Esophagus muscularis mucosa (tissue), 4 donors: ENCODE data around the gene BRD1. TPM values are rescaled to one million over a fixed set of nuclear protein-coding genes. Genes with fewer than 3 reads are reported as not detected.
"Not testable (repeated sequence)": the region's sequence is repeated elsewhere in the genome, so short reads cannot be mapped to it uniquely, and the experiment has no call there.

Experiments
- DNase-seq: peaks from one replicate; pipeline ENCODE4 v3.0.0-alpha.2; 2017; ENCODE audit errors: extremely low spot score
- H3K27ac ChIP-seq, 4 donors: fragments of 200-600 bp; sonication (generic); replicated peaks in 1 of 4; 1 replicate in 3 of 4; 2 replicates in 1 of 4; pipeline ENCODE4 v1.5.1; 2016 to 2019; ENCODE audit warnings: mild to moderate bottlenecking in 1 of 4
- H3K27me3 ChIP-seq, 4 donors: fragments of 200-600 bp; sonication (generic); one replicate each; pipeline versions ENCODE4 v1.5.1 to v1.6.0; 2016 to 2019
- H3K36me3 ChIP-seq, 4 donors: fragments of 200-600 bp; sonication (generic); one replicate each; pipeline ENCODE4 v1.5.1; 2016 to 2019
- H3K4me1 ChIP-seq, 4 donors: fragments of 200-600 bp; sonication (generic); one replicate each; pipeline ENCODE4 v1.5.1; 2016 to 2019
- H3K4me3 ChIP-seq, 4 donors: fragments of 200-600 bp; sonication (generic); 1 replicate in 2 of 4; 2 replicates in 2 of 4; pipeline ENCODE4 v1.5.1; 2016 to 2019; ENCODE audit warnings: mild to moderate bottlenecking in 4 of 4, moderate library complexity in 1 of 4
- H3K9me3 ChIP-seq, 4 donors: fragments of 200-600 bp; sonication (generic); 1 replicate in 3 of 4; 2 replicates in 1 of 4; pipeline ENCODE4 v1.5.1; 2016 to 2019
- EP300 ChIP-seq: sonication (generic); formaldehyde crosslinking; IDR thresholded peaks from one replicate; pipeline ENCODE4 v1.6.1; 2017; ENCODE audit warnings: antibody characterized with exemption
- POLR2A ChIP-seq: fragments of 450-650 bp; IDR thresholded peaks from one replicate; pipeline ENCODE4 v1.6.1; 2017; ENCODE audit warnings: antibody characterized with exemption, moderate library complexity, mild to moderate bottlenecking, low read depth
- POLR2AphosphoS5 ChIP-seq, 2 donors: sonication (generic); formaldehyde crosslinking; IDR thresholded peaks; one replicate each; pipeline ENCODE4 v1.6.1; 2017; ENCODE audit warnings: antibody characterized with exemption in 2 of 2
- WGBS: methylation state at CpG from one replicate; pipeline ENCODE4 v1.1.5; 2018; 5-methylcytosine and 5-hydroxymethylcytosine counted together
- intact Hi-C: fragments of 100-400 bp; cut with DNase I; formaldehyde crosslinking; loops from one replicate; pipeline ENCODE4 v1.15.1; 2023
- total RNA-seq, 4 donors: library from RNA; depleted of rRNA; stranded (reverse); fragments of >200 nt; gene quantifications; one replicate each; pipeline versions ENCODE4 v1.1.0 to v1.2.1, GENCODE V29; 2016
- TF ChIP-seq, protein P1 (sequence below), 3 experiments: fragments of 200-600 bp in 2 of 3; fragments of 450-650 bp in 1 of 3; sonication (generic) in 2 of 3; IDR thresholded peaks; one replicate each; pipeline ENCODE4 v1.5.1; 2017 to 2019; ENCODE audit warnings: antibody characterized with exemption in 3 of 3, mild to moderate bottlenecking in 2 of 3, moderate library complexity in 1 of 3

Gene BRD1
- total RNA-seq, 4 donors from 2014 or later: 36.5 to 54.1 (median 51.4) TPM

GRCh38 chr22:49765091-49765771 is 62.4 kb downstream of the BRD1 start:
- no peak for TF ChIP-seq POLR2AphosphoS5 (IDR thresholded peaks at IDR 0.05)
- TF ChIP-seq, protein P1, sequence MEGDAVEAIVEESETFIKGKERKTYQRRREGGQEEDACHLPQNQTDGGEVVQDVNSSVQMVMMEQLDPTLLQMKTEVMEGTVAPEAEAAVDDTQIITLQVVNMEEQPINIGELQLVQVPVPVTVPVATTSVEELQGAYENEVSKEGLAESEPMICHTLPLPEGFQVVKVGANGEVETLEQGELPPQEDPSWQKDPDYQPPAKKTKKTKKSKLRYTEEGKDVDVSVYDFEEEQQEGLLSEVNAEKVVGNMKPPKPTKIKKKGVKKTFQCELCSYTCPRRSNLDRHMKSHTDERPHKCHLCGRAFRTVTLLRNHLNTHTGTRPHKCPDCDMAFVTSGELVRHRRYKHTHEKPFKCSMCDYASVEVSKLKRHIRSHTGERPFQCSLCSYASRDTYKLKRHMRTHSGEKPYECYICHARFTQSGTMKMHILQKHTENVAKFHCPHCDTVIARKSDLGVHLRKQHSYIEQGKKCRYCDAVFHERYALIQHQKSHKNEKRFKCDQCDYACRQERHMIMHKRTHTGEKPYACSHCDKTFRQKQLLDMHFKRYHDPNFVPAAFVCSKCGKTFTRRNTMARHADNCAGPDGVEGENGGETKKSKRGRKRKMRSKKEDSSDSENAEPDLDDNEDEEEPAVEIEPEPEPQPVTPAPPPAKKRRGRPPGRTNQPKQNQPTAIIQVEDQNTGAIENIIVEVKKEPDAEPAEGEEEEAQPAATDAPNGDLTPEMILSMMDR (IDR thresholded peaks at IDR 0.05): no peak
- TF ChIP-seq POLR2A: no peak
- TF ChIP-seq EP300: no peak
- Histone ChIP-seq H3K9me3 (peaks cover 7 to 17% (median 13%) of the 10 kb centered on the region in 4 donors), H3K27ac (no peak overlapping the region), H3K27me3 (no peaks in the 10 kb centered on the region), H3K4me3 (no peak overlapping the region), H3K36me3 (no peaks in the 10 kb centered on the region), H3K4me1 (peaks cover 0 to 17% (median 12%) of the 10 kb centered on the region in 4 donors)
- intact Hi-C loops: loop anchor here (5.0 to 10.0 kb wide), 2 partner anchors 152 to 270 kb away; partner anchors contain the start of genes ALG12 and CRELD2
- WGBS: 84% methylated on average over 4 of the region's 17 CpGs
- no peak for DNase-seq

- 79% methylated on average over 11 of the region's 24 CpGs for WGBS
- no peaks in the 10 kb centered on the region for H3K27me3 ChIP-seq
- DNase-seq: no peak
- H3K4me3 ChIP-seq: no peak overlapping the region
- TF ChIP-seq POLR2AphosphoS5 (IDR thresholded peaks at IDR 0.05) (no peak), EP300 (no peak), POLR2A (no peak)
- TF ChIP-seq, protein P1 (IDR thresholded peaks at IDR 0.05): no peak
- intact Hi-C loops: loop anchor here (10.0 kb wide), 1 partner anchor 271 kb away; no protein-coding TSS in a partner anchor
- peaks cover 0 to 8% (median 8%) of the 10 kb centered on the region in 4 donors for H3K4me1 ChIP-seq
- no peak overlapping the region for H3K27ac ChIP-seq
- H3K36me3 ChIP-seq: no peaks in the 10 kb centered on the region
- peaks cover 7 to 17% (median 13%) of the 10 kb centered on the region in 4 donors for H3K9me3 ChIP-seq
Observed at GRCh38 chr22:49764127-49764581, 63.5 kb downstream of the BRD1 start.

- WGBS: 83% methylated on average over 2 of the region's 13 CpGs
- Histone ChIP-seq H3K9me3 (peaks cover 7 to 17% (median 13%) of the 10 kb centered on the region in 4 donors), H3K4me1 (peaks cover 0 to 4% (median 3%) of the 10 kb centered on the region in 4 donors), H3K27ac (no peak overlapping the region), H3K27me3 (peaks cover 0 to 4% (median 0%) of the 10 kb centered on the region in 4 donors), H3K36me3 (no peaks in the 10 kb centered on the region), H3K4me3 (no peak overlapping the region)
- TF ChIP-seq EP300: no peak
- TF ChIP-seq, protein P1 (IDR thresholded peaks at IDR 0.05): no peak
- no peak for DNase-seq
- intact Hi-C loops: loop anchor here (10.0 kb wide), 1 partner anchor 271 kb away; no protein-coding TSS in a partner anchor
Observed at GRCh38 chr22:49763696-49764095, 64.0 kb downstream of the BRD1 start.

DNA sequence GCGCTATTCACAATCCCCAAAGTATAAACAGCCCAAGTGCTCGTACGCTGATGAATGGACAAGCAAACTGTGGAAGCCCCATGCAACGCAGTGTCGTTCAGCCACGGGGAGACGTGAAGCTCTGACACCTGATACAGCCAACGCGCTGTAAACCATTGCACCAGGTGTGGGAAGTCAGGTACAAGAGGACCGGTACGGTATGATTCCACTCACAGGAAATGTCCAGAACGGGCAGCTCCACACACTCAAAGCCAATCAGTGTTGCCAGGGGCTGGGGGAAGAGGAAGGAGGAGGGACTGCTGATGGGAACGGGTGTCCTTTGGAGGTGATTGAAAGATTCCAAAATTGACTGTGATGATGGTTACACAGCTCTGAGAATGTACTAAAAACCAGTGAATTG is 64.5 kb downstream of the BRD1 start:
- no peak for TF ChIP-seq POLR2AphosphoS5 (IDR thresholded peaks at IDR 0.05)
- no peak for TF ChIP-seq EP300
- TF ChIP-seq POLR2A: no peak
- TF ChIP-seq, protein P1 (IDR thresholded peaks at IDR 0.05): no peak
- Histone ChIP-seq H3K4me1 (no peaks in the 10 kb centered on the region), H3K27me3 (peaks cover 0 to 4% (median 0%) of the 10 kb centered on the region in 4 donors), H3K36me3 (no peaks in the 10 kb centered on the region), H3K9me3 (peaks cover 7 to 17% (median 13%) of the 10 kb centered on the region in 4 donors), H3K4me3 (no peak overlapping the region), H3K27ac (no peak overlapping the region)
- 89% methylated on average over 13 of the region's 13 CpGs for WGBS
- intact Hi-C loops: loop anchor here (10.0 kb wide), 1 partner anchor 272 kb away; no protein-coding TSS in a partner anchor
- no peak for DNase-seq

DNA sequence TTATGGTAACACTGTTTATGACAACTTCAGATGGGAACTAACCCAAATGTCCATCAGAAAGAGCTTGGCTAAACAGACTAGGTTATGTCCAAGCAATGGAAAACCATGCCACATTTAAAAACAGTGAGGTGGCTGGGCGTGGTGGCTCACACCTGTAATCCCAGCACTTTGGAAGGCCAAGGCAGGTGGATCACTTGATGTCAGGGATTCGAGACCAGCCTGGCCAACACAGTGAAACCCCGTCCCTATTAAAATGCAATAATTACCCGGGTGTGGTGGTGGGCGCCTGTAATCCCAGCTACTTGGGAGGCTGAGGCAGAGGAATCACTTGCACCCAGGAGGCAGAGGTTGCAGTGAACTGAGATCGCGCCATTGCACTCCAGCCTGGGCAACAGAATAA is 65.1 kb downstream of the BRD1 start:
- not testable (repeated sequence) for H3K4me1 ChIP-seq, H3K27me3 ChIP-seq, DNase-seq, H3K4me3 ChIP-seq, H3K36me3 ChIP-seq, H3K27ac ChIP-seq
- H3K9me3 ChIP-seq: peaks cover 7 to 17% (median 13%) of the 10 kb centered on the region in 4 donors
- intact Hi-C loops: loop anchor here (10.0 kb wide), 1 partner anchor 272 kb away; no protein-coding TSS in a partner anchor
- WGBS: 97% methylated on average over 7 of the region's 7 CpGs
